H1 (cell line): ENCODE results near the gene NHEJ1. TPM values are rescaled to one million over a fixed set of nuclear protein-coding genes. Genes with fewer than 3 reads are reported as not detected.

Experiments used
- CTCF ChIA-PET: fragments of 300-600 bp; sonication (Branson Sonifier 250); formaldehyde crosslinking; loops from one replicate; lab custom pipeline; 2021; ENCODE audit not compliant: partially characterized antibody; lab: Charles Lee
- POLR2A ChIA-PET: fragments of 300-600 bp; sonication (Branson Sonifier 250); formaldehyde crosslinking; loops from one replicate; lab custom pipeline; 2021; ENCODE audit warnings: inconsistent platforms; ENCODE audit not compliant: partially characterized antibody; lab: Charles Lee
- DNase-seq, 2 experiments: peaks; one replicate each; pipeline versions ENCODE4 v3.0.0 to v3.0.0-alpha.2; 2010 to 2022; ENCODE audit warnings: low spot score in 2 of 2, low read depth in 1 of 2, mixed read lengths in 1 of 2
- FAIRE-seq: peaks from 2 replicates; lab custom pipeline; 2011; peaks lifted over from hg19 to GRCh38; lab: Jason Lieb, UNC
- H2AFZ ChIP-seq: 2 replicates; pipeline ENCODE4 v1.8.1; 2012; ENCODE audit warnings: low read length, inconsistent platforms
- H2AK5ac ChIP-seq: 2 replicates; pipeline ENCODE4 v1.6.1; 2013; ENCODE audit warnings: low read depth, low read length
- H2BK120ac ChIP-seq: replicated peaks from 2 replicates; pipeline ENCODE3; 2013; ENCODE audit warnings: low read depth, low read length, inconsistent platforms
- H2BK12ac ChIP-seq: 2 replicates; pipeline ENCODE4 v1.6.1; 2013; ENCODE audit warnings: low read depth, low read length
- H2BK15ac ChIP-seq: 2 replicates; pipeline ENCODE4 v1.6.1; 2013; ENCODE audit warnings: low read length
- H2BK20ac ChIP-seq: 2 replicates; pipeline ENCODE4 v1.6.1; 2013; ENCODE audit warnings: low read length
- H2BK5ac ChIP-seq: 2 replicates; pipeline ENCODE4 v1.6.1; 2013; ENCODE audit warnings: low read depth, low read length
- H3K14ac ChIP-seq: 2 replicates; pipeline ENCODE4 v1.6.1; 2013; ENCODE audit warnings: inconsistent platforms; ENCODE audit not compliant: insufficient read length
- H3K18ac ChIP-seq: 2 replicates; pipeline ENCODE4 v1.6.1; 2013; ENCODE audit warnings: low read length; ENCODE audit errors: extremely low read depth
- H3K23ac ChIP-seq: 2 replicates; pipeline ENCODE4 v1.6.1; 2013; ENCODE audit warnings: inconsistent platforms; ENCODE audit not compliant: insufficient read length
- H3K23me2 ChIP-seq: 2 replicates; pipeline ENCODE4 v1.6.1; 2013; ENCODE audit warnings: low read depth, low read length
- H3K27ac ChIP-seq: 2 replicates; pipeline ENCODE4 v1.6.1; 2011; ENCODE audit warnings: low read depth, low read length, inconsistent platforms
- H3K27me3 ChIP-seq, 4 experiments: replicated peaks in 1 of 4; 1 replicate in 1 of 4; 2 replicates in 3 of 4; pipeline versions ENCODE4 v1.6.1 to v1.8.1; 2011 to 2013; ENCODE audit warnings: low read length in 3 of 4, mild to moderate bottlenecking in 3 of 4, inconsistent platforms in 2 of 4, mixed read lengths in 2 of 4, moderate library complexity in 1 of 4; ENCODE audit not compliant: control insufficient read depth in 3 of 4, insufficient read depth in 3 of 4; ENCODE audit errors: extremely low read depth in 1 of 4
- H3K36me3 ChIP-seq, 4 experiments: 2 replicates each; pipeline versions ENCODE4 v1.6.1 to v1.8.1; 2011 to 2013; ENCODE audit warnings: mild to moderate bottlenecking in 4 of 4, low read length in 3 of 4, moderate library complexity in 2 of 4, control low read depth in 1 of 4, inconsistent platforms in 1 of 4; ENCODE audit not compliant: insufficient read depth in 4 of 4, control insufficient read depth in 2 of 4
- H3K4ac ChIP-seq: replicated peaks from 2 replicates; pipeline ENCODE3; 2013; ENCODE audit warnings: low read length, low read depth, mixed read lengths, inconsistent platforms; ENCODE audit not compliant: insufficient read length
- H3K4me1 ChIP-seq, 4 experiments: replicated peaks in 1 of 4; 1 replicate in 1 of 4; 2 replicates in 3 of 4; pipeline versions ENCODE4 v1.6.1 to v1.8.1; 2011 to 2013; ENCODE audit warnings: low read length in 3 of 4, inconsistent platforms in 2 of 4, mixed read lengths in 1 of 4; ENCODE audit not compliant: insufficient read depth in 4 of 4, control insufficient read depth in 3 of 4
- H3K4me2 ChIP-seq, 2 experiments: 2 replicates each; pipeline versions ENCODE4 v1.6.1 to v1.8.1; 2011 to 2013; ENCODE audit warnings: low read depth in 2 of 2, low read length in 2 of 2, control low read depth in 1 of 2, inconsistent platforms in 1 of 2, mild to moderate bottlenecking in 1 of 2; ENCODE audit not compliant: insufficient read depth in 1 of 2
- H3K4me3 ChIP-seq, 4 experiments: fragments of 200-600, 300-600 bp in 1 of 4; sonication (generic), shearing (Covaris generic), sonication (Bioruptor Twin) in 1 of 4; 2 replicates each; pipeline versions ENCODE4 v1.5.1 to v1.8.1; 2011 to 2016; ENCODE audit warnings: low read length in 4 of 4, low read depth in 3 of 4, control low read depth in 2 of 4, inconsistent platforms in 2 of 4, mild to moderate bottlenecking in 2 of 4, mixed read lengths in 1 of 4, moderate library complexity in 1 of 4; ENCODE audit not compliant: insufficient read depth in 2 of 4; ENCODE audit errors: extremely low read depth in 1 of 4
- H3K56ac ChIP-seq: replicated peaks from 2 replicates; pipeline ENCODE3; 2013; ENCODE audit warnings: low read depth, mild to moderate bottlenecking, mixed read lengths, low read length, inconsistent platforms; ENCODE audit not compliant: insufficient read length
- H3K79me1 ChIP-seq: 2 replicates; pipeline ENCODE4 v1.6.1; 2013; ENCODE audit warnings: low read depth, low read length, control low read depth
- H3K79me2 ChIP-seq, 2 experiments: 2 replicates each; pipeline versions ENCODE4 v1.6.1 to v1.8.1; 2012 to 2013; ENCODE audit warnings: low read length in 2 of 2, mild to moderate bottlenecking in 2 of 2, inconsistent platforms in 1 of 2; ENCODE audit not compliant: insufficient read depth in 2 of 2, control insufficient read depth in 1 of 2
- H3K9ac ChIP-seq, 4 experiments: replicated peaks in 1 of 4; 1 replicate in 1 of 4; 2 replicates in 3 of 4; pipeline versions ENCODE4 v1.6.1 to v1.8.1; 2011 to 2013; ENCODE audit warnings: low read depth in 3 of 4, low read length in 3 of 4, control low read depth in 2 of 4, mild to moderate bottlenecking in 2 of 4, moderate library complexity in 2 of 4, inconsistent platforms in 1 of 4; ENCODE audit errors: extremely low read depth in 1 of 4
- H3K9me3 ChIP-seq, 2 experiments: 2 replicates each; pipeline versions ENCODE4 v1.6.1 to v1.8.1; 2012 to 2013; ENCODE audit warnings: mild to moderate bottlenecking in 2 of 2, moderate library complexity in 2 of 2, control low read depth in 1 of 2, inconsistent platforms in 1 of 2, low read depth in 1 of 2, low read length in 1 of 2, mixed read lengths in 1 of 2; ENCODE audit not compliant: insufficient read depth in 2 of 2
- H4K20me1 ChIP-seq, 2 experiments: replicated peaks in 1 of 2; 2 replicates each; pipeline versions ENCODE3 to v1.8.1; 2011 to 2013; ENCODE audit warnings: inconsistent platforms in 2 of 2, low read length in 2 of 2, mild to moderate bottlenecking in 1 of 2; ENCODE audit not compliant: insufficient read depth in 2 of 2, control insufficient read depth in 1 of 2
- H4K5ac ChIP-seq: 2 replicates; pipeline ENCODE4 v1.6.1; 2013; ENCODE audit warnings: low read length, low read depth, mixed read lengths, inconsistent platforms; ENCODE audit not compliant: insufficient read length
- H4K8ac ChIP-seq: 2 replicates; pipeline ENCODE4 v1.8.0; 2013; ENCODE audit warnings: mild to moderate bottlenecking, moderate library complexity, low read length, inconsistent platforms; ENCODE audit not compliant: insufficient read depth; ENCODE audit errors: extremely low read depth
- H4K91ac ChIP-seq: replicated peaks from 2 replicates; pipeline ENCODE3; 2013; ENCODE audit warnings: low read length, mixed read lengths, inconsistent platforms; ENCODE audit not compliant: insufficient read length
- JUN ChIP-seq: IDR thresholded peaks from 2 replicates; pipeline ENCODE4 v1.6.1; 2011; ENCODE audit warnings: low read depth, mild to moderate bottlenecking, improper control_type of control experiment, low read length
- PHF8 ChIP-seq: fragments of 200-600 bp; sonication (generic); conservative IDR thresholded peaks from 2 replicates; pipeline ENCODE4 v1.7.1; 2012; ENCODE audit warnings: low read depth, mild to moderate bottlenecking, inconsistent platforms, low read length, moderate library complexity
- POLR2AphosphoS5 ChIP-seq: IDR thresholded peaks from 2 replicates; pipeline ENCODE4 v1.6.1; 2011; ENCODE audit warnings: low read depth, low read length
- RNF2 ChIP-seq: fragments of 200-900, 300-1000 bp; sonication (generic); IDR thresholded peaks from 2 replicates; pipeline ENCODE4 v1.7.1; 2016; ENCODE audit warnings: borderline replicate concordance, low read depth, mild to moderate bottlenecking, antibody characterized with exemption, low read length; ENCODE audit not compliant: poor library complexity, severe bottlenecking; ENCODE audit errors: missing control alignments
- SIX5 ChIP-seq: IDR thresholded peaks from 2 replicates; pipeline ENCODE4 v1.6.1; 2011; ENCODE audit warnings: mild to moderate bottlenecking, low read depth, low read length
- SP1 ChIP-seq: IDR thresholded peaks from 2 replicates; pipeline ENCODE4 v1.6.1; 2011; ENCODE audit warnings: low read depth, low read length
- SP4 ChIP-seq: IDR thresholded peaks from 2 replicates; pipeline ENCODE4 v1.6.1; 2012; ENCODE audit warnings: low read length, inconsistent platforms
- YY1 ChIP-seq: IDR thresholded peaks from 2 replicates; pipeline ENCODE4 v1.6.1; 2011; ENCODE audit warnings: low read depth, mild to moderate bottlenecking, low read length
- WGBS, 2 experiments: shearing (Covaris generic) in 1 of 2; methylation state at CpG; one replicate each; pipeline versions ENCODE4 v1.1.6 to v1.1.7; 2013 to 2015; ENCODE audit warnings: low lambda C conversion rate in 2 of 2, mixed read lengths in 2 of 2, inconsistent platforms in 1 of 2, low coverage in 1 of 2, missing lambda C conversion rate in 1 of 2; ENCODE audit not compliant: insufficient replicate concordance in 2 of 2, insufficient coverage in 1 of 2, insufficient read length in 1 of 2; ENCODE audit errors: extremely low coverage in 1 of 2, missing lambda C conversion rate in 1 of 2; 5-methylcytosine and 5-hydroxymethylcytosine counted together
- polyA plus RNA-seq, 7 experiments: library from polyadenylated mRNA; depleted of rRNA in 3 of 7; stranded (reverse) in 5 of 7; unstranded in 2 of 7; fragments of >200 nt in 5 of 7; fragments of 200-250 nt in 2 of 7; gene quantifications; 1 replicate in 5 of 7; 2 replicates in 1 of 7; 4 replicates in 1 of 7; pipeline versions ENCODE4 v1.2.1 to v1.2.3, GENCODE V29; 2011 to 2013; ENCODE audit warnings: missing spikeins in 2 of 7, mixed read lengths in 2 of 7
- total RNA-seq: library from RNA; stranded (reverse); fragmentation: NEBNext Ultra II Directional; extraction: Animal tissue kit (Norgen Biotek cat#: 25700); gene quantifications from 2 replicates; pipeline ENCODE4 v1.2.1, GENCODE V29; 2021

NHEJ1 gene
- total and polyA plus RNA-seq, 2 of the 8 experiments (the other 6 are each of a cell fraction or from before 2014, with no cell fraction given) = 22.7 to 24.1 TPM

DNA sequence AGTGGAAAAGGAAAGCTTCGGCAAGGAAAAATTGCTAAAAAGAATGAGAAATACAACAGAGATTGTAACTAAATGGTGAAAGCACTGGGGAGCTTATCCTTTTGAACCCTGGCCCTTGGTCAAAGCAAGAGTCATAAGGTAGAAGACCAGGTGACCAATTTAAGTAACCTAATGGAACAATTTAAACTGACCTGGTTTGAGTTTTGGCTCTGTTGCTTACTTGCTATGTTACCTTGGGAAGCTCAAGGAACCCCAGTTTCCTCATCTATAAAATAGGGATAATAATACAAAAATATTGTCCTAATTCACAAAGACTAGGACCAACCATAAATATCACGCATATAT is 48.6 kb downstream of the NHEJ1 start:
- Histone ChIP-seq H3K27me3 (no peaks in the 10 kb centered on the region), H3K14ac (no peak overlapping the region), H3K9me3 (no peaks in the 10 kb centered on the region), H3K27ac (no peak overlapping the region), H3K23ac (no peak overlapping the region), H3K56ac (no peak overlapping the region), H2BK15ac (no peak overlapping the region), H2BK20ac (no peak overlapping the region), H3K9ac (no peak overlapping the region), H3K4me3 (no peak overlapping the region), H2BK5ac (no peak overlapping the region), H4K5ac (no peak overlapping the region), H2AFZ (no peak overlapping the region), H4K8ac (no peak overlapping the region), H2BK120ac (no peak overlapping the region), H3K36me3 (no peaks in the 10 kb centered on the region), H3K79me2 (no peaks in the 10 kb centered on the region), H4K91ac (no peak overlapping the region), H3K4ac (no peak overlapping the region), H3K23me2 (no peaks in the 10 kb centered on the region; the same call in 1 of the 2 replicates), H3K4me2 (no peak overlapping the region), H3K18ac (no peak overlapping the region), H3K4me1 (no peaks in the 10 kb centered on the region; a peak in 1 of 7 replicates), H2AK5ac (no peak overlapping the region), H3K79me1 (no peaks in the 10 kb centered on the region), H2BK12ac (no peak overlapping the region), H4K20me1 (no peaks in the 10 kb centered on the region)
- TF ChIP-seq SP1 (no peak), PHF8 (no peak), POLR2AphosphoS5 (no peak), RNF2 (no peak), SIX5 (no peak), JUN (no peak), YY1 (no peak), SP4 (no peak)
- ChIA-PET POLR2A (interaction anchor here (1.1 kb wide), 2 partner anchors 8 to 107 kb away, joined by 3 read pairs; partner anchors contain the start of gene ABCB6), CTCF (interaction anchor here (0.6 to 37.2 kb wide), 8 partner anchors 9 to 328 kb away, joined by 3 to 1777 read pairs (median 10); partner anchors contain the start of genes CFAP65 and IHH)
- FAIRE-seq = no peak
- DNase-seq = no peak
- WGBS, 2 experiments = 84% methylated on average over 2 of the region's 2 CpGs; no CpG with 5 or more reads in 1 of the 2 experiments
